ENCODE data around the gene RANBP3.

DNA sequence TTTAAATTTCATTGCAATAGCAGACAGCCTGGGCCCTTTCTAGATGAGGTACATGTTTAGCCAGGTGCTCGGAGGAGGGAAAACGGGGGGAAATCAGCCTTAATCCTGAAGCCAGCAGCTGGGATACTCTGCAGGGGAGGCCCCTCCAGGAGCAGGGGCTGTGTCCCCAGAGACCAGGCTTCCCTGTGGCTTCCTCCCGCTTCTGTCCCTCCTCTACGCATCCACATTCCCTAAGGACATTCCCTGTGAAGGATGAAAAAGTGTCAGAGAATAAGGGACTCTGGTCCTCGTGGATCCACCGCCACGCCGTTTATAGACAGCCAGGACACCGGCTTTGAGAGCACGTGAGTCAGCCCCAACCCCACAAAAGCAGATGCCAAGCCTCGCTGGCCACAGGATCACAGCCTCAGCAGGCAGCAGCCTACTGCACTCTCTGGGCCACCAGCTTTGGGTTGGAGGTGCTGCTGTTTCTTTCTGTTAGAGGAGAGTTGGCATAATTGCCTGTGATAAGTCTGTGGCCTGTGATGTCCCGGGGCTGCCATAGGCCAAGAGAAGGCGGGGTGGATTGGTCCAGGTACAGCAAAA lies 36.7 kb upstream of the RANBP3 start:
- TF ChIP-seq ZNF157 (tag by site-specific recombination; IDR thresholded peaks at IDR 0.05), result no peak
- no peak for TF ChIP-seq ZBTB21 (tag by site-specific recombination; IDR thresholded peaks at IDR 0.05)
- no peak for TF ChIP-seq YY2 (tag by site-specific recombination; IDR thresholded peaks at IDR 0.05)
- TF ChIP-seq ZNF610 (tag by site-specific recombination; IDR thresholded peaks at IDR 0.05; ENCODE audit: borderline replicate concordance), result no peak
- TF ChIP-seq, protein P1, sequence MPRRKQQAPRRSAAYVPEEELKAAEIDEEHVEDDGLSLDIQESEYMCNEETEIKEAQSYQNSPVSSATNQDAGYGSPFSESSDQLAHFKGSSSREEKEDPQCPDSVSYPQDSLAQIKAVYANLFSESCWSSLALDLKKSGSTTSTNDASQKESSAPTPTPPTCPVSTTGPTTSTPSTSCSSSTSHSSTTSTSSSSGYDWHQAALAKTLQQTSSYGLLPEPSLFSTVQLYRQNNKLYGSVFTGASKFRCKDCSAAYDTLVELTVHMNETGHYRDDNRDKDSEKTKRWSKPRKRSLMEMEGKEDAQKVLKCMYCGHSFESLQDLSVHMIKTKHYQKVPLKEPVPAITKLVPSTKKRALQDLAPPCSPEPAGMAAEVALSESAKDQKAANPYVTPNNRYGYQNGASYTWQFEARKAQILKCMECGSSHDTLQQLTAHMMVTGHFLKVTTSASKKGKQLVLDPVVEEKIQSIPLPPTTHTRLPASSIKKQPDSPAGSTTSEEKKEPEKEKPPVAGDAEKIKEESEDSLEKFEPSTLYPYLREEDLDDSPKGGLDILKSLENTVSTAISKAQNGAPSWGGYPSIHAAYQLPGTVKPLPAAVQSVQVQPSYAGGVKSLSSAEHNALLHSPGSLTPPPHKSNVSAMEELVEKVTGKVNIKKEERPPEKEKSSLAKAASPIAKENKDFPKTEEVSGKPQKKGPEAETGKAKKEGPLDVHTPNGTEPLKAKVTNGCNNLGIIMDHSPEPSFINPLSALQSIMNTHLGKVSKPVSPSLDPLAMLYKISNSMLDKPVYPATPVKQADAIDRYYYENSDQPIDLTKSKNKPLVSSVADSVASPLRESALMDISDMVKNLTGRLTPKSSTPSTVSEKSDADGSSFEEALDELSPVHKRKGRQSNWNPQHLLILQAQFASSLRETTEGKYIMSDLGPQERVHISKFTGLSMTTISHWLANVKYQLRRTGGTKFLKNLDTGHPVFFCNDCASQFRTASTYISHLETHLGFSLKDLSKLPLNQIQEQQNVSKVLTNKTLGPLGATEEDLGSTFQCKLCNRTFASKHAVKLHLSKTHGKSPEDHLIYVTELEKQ (tag by site-specific recombination; IDR thresholded peaks at IDR 0.05; ENCODE audit: borderline replicate concordance), result no peak
- TF ChIP-seq, protein P2, sequence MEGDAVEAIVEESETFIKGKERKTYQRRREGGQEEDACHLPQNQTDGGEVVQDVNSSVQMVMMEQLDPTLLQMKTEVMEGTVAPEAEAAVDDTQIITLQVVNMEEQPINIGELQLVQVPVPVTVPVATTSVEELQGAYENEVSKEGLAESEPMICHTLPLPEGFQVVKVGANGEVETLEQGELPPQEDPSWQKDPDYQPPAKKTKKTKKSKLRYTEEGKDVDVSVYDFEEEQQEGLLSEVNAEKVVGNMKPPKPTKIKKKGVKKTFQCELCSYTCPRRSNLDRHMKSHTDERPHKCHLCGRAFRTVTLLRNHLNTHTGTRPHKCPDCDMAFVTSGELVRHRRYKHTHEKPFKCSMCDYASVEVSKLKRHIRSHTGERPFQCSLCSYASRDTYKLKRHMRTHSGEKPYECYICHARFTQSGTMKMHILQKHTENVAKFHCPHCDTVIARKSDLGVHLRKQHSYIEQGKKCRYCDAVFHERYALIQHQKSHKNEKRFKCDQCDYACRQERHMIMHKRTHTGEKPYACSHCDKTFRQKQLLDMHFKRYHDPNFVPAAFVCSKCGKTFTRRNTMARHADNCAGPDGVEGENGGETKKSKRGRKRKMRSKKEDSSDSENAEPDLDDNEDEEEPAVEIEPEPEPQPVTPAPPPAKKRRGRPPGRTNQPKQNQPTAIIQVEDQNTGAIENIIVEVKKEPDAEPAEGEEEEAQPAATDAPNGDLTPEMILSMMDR (tag by site-specific recombination; IDR thresholded peaks at IDR 0.05), result no peak
- no peak for TF ChIP-seq ZBTB1 (tag by site-specific recombination; IDR thresholded peaks at IDR 0.05)
